Measurements from ENCODE around the gene AK1. TPM values are rescaled to one million over a fixed set of nuclear protein-coding genes. Genes with fewer than 3 reads are reported as not detected.

Gene AK1
- total RNA-seq, 1 donor from 2014 or later = 8.1 TPM

GRCh38 chr9:127905788-127906191 is 28.3 kb upstream of the AK1 start:
- Mint-ChIP-seq H3K4me3 (peak overlapping the region; percentile 80), H3K27me3 (no peaks in the 10 kb centered on the region)
- POLR2A ChIA-PET = interaction anchor here (0.6 to 12.3 kb wide), 13 partner anchors 9 to 455 kb away, joined by 3 to 457 read pairs (median 4); partner anchors contain the start of genes CDK9, LRSAM1, RPL12 and SH2D3C

GRCh38 chr9:127905004-127905728 is 27.7 kb upstream of the AK1 start:
- Mint-ChIP-seq H3K4me1 (peaks cover 72% of the 10 kb centered on the region), H3K9me3 (no peaks in the 10 kb centered on the region), H3K36me3 (ENCODE audit: low read depth) (peaks cover 18% of the 10 kb centered on the region), H3K4me3 (peak overlapping the region; percentile 80), H3K27me3 (no peaks in the 10 kb centered on the region), H3K27ac (peak overlapping the region; percentile 98)
- DNase-seq = peak; percentile 39
- TF ChIP-seq CTCF (IDR thresholded peaks at IDR 0.05) = no peak
- ChIA-PET POLR2A (interaction anchor here (0.6 to 12.3 kb wide), 11 partner anchors 8 to 134 kb away, joined by 3 to 457 read pairs (median 4); partner anchors contain the start of genes CDK9, SH2D3C and ST6GALNAC4), CTCF (interaction anchor here (1.1 to 2.3 kb wide), 3 partner anchors 10 to 35 kb away, joined by 4 to 21 read pairs (median 5); partner anchors contain the start of gene ST6GALNAC4)
- ATAC-seq (ENCODE audit: low read depth) = peak; percentile 50
- intact Hi-C loops (cut with micrococcal nuclease) = no loop called here

More at GRCh38 chr9:127905788-127906191, 28.3 kb upstream of the AK1 start:
- CTCF ChIA-PET = interaction anchor here (0.7 to 2.1 kb wide), 3 partner anchors 11 to 36 kb away, joined by 5 to 21 read pairs (median 12); partner anchors contain the start of gene ST6GALNAC4
- peak overlapping the region; percentile 98 for H3K27ac Mint-ChIP-seq
- peaks cover 73% of the 10 kb centered on the region for H3K4me1 Mint-ChIP-seq
- ATAC-seq (ENCODE audit: low read depth) (peak; percentile 26), DNase-seq (no peak)
- H3K9me3 Mint-ChIP-seq = no peaks in the 10 kb centered on the region
- intact Hi-C loops (cut with micrococcal nuclease) = loop anchor here (1.0 kb wide), 1 partner anchor 12 kb away; the partner anchor contains the start of gene ST6GALNAC4
- peaks cover 24% of the 10 kb centered on the region for H3K36me3 Mint-ChIP-seq (ENCODE audit: low read depth)
- no peak for TF ChIP-seq CTCF (IDR thresholded peaks at IDR 0.05)

GRCh38 chr9:127904561-127905003 is 27.1 kb upstream of the AK1 start:
- Mint-ChIP-seq H3K4me1 (peaks cover 77% of the 10 kb centered on the region), H3K27ac (peak overlapping the region; percentile 98), H3K36me3 (ENCODE audit: low read depth) (peaks cover 13% of the 10 kb centered on the region), H3K27me3 (no peaks in the 10 kb centered on the region), H3K9me3 (no peaks in the 10 kb centered on the region), H3K4me3 (peak overlapping the region; percentile 80)
- ATAC-seq (ENCODE audit: low read depth) = peak; percentile 2
- intact Hi-C loops (cut with micrococcal nuclease) = no loop called here
- DNase-seq = no peak
- ChIA-PET POLR2A (interaction anchor here (0.6 to 12.3 kb wide), 6 partner anchors 13 to 371 kb away, joined by 3 to 457 read pairs (median 4); partner anchors contain the start of genes CDK9, GOLGA2, ST6GALNAC4 and SWI5), CTCF (interaction anchor here (0.8 to 2.3 kb wide), 3 partner anchors 11 to 38 kb away, joined by 3 to 5 read pairs (median 4); no protein-coding TSS in a partner anchor)
- TF ChIP-seq CTCF (IDR thresholded peaks at IDR 0.05) = no peak

- Mint-ChIP-seq H3K4me3 (peak overlapping the region; percentile 80), H3K27ac (peak overlapping the region; percentile 98), H3K9me3 (no peaks in the 10 kb centered on the region), H3K4me1 (peaks cover 77% of the 10 kb centered on the region), H3K27me3 (no peaks in the 10 kb centered on the region), H3K36me3 (ENCODE audit: low read depth) (peaks cover 11% of the 10 kb centered on the region)
- ChIA-PET CTCF (interaction anchor here (0.8 to 2.3 kb wide), 3 partner anchors 12 to 38 kb away, joined by 3 to 5 read pairs (median 4); no protein-coding TSS in a partner anchor), POLR2A (interaction anchor here (0.6 to 12.3 kb wide), 5 partner anchors 9 to 372 kb away, joined by 3 to 457 read pairs (median 4); partner anchors contain the start of genes GOLGA2, SH2D3C, ST6GALNAC4 and SWI5)
- ATAC-seq (ENCODE audit: low read depth) = peak; percentile 9
- intact Hi-C loops (cut with micrococcal nuclease) = no loop called here
- TF ChIP-seq CTCF (IDR thresholded peaks at IDR 0.05) = no peak
- DNase-seq = peak; percentile 58
Observed at GRCh38 chr9:127903557-127904475, 26.3 kb upstream of the AK1 start.

Data from activated B cell treated with CpG ODN at 0.5 μM for 24 hours (primary cell).